ENCODE results near the gene LRFN5.
"Not testable (repeated sequence)": the region's sequence is repeated elsewhere in the genome, so short reads cannot be mapped to it uniquely, and the experiment has no call there.

LRFN5 gene

DNA sequence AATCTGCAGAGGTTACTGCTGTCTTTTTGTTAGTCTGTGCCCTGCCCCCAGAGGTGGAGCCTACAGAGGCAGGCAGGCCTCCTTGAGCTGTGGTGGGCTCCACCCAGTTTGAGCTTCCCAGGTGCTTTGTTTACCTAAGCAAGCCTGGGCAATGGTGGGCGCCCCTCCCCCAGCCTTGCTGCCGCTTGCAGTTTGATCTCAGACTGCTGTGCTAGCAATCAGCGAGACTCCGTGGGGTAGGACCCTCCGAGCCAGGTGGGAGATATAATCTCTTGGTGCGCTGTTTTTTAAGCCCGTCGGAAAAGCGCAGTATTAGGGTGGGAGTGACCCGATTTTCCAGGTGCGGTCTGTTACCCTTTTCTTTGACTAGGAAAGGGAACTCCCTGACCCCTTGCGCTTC is 304.5 kb downstream of the LRFN5 start:
- not testable (repeated sequence) for DNase-seq

DNA sequence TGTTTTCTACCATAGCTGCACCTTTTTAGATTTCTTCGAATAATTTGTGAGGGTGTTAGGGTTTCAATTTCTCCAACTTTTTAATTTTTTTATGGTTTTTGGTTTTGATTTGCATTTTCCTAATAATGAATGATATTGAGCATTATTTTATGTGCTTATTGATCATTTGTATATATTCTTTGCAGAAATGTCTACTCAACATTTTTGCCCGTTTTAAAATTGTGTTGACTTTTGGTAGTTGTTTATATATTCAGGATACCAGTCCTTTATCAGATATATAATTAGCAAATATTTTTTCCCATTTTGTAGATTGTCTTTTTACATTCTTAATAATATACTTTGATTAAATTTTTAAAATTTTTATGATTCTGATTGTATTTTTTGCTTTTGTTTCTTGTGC is 306.7 kb downstream of the LRFN5 start:
- no peak for DNase-seq

DNA sequence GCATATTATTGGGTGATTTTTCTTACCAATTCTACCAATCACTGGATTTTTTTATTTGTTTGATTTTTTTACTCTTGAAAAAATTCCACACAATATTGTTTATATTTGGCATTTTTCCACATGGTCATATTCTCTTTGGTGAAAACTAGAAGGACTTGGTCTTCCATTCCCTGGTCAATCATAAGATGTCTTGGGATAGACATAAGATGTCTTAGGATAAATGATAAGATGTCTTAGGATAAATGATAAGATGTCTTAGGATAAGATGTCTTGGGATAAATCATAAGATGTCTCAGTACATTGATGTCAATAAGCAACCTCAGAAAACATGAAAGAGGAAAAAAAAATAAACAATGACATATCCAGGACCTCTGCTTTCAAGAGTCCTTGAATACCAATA is 309.1 kb downstream of the LRFN5 start:
- no peak for DNase-seq

DNA sequence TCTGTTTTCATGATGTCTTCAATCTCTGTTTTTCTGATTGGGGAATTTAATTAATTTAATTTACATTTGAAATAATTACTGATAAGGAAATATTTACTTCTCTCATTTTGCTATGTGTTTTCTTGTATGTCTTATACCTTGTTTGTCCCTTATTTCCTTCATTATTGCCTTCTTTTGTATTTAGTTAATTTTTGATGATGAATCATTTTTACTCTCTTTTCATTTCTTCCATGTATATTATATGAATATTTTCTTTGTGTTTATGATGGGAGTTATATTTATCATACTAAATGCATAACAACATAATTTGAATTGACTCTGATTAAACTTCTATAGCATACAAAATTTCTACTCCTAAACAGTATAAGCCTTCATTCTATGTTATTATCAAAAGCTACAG is 309.6 kb downstream of the LRFN5 start:
- DNase-seq, result no peak

DNA sequence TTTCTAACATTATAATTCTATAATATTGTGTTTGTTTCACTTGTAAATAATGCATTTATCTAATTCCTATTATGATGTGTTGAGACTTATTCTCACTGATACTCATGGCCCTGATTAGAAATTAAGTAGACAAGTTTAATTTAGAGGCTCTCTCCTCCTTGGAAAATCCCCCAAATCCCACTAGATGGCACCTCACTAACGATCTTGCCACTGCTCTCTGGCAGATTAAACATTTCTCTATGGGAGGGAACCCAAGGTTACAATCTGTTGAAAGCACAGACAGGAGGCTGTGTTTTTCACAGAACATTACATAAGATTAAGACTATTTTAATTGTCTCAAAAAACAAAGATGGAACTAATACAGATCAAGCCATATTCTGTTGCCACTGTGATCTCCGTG is 318.7 kb downstream of the LRFN5 start:
- DNase-seq, result no peak

DNA sequence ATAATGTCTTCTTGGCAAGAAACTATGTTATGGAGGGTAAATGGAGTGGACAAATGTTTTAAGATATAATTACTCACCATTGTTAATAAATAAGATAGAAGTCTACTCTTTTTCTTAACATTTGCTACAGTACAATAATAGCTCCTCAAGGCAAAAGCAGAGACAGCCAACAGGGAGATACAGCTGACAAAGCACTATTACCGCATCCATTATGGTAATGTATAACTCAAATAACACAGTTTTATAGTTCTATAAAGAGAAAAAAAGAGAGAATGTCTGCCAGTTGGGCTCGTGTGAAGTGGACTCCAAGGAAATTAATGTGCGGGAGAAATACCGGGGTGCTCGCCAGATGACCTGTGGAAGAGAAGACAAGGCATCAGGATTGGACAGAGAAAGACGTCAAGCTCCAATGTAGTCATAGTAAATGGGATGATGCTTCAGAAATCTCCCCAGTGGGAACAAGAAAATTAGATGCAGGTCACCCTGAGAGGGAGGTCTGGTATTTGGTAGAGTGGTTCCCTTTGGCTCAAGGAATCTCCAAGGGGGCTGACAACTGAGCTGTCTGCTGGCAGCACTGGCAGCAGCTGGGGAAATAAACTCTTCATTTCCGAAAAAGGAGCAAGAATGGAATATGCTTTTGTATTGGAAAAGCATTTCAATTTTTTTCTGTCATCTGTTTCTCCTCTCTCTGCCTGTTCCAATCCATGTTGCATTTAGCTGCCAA is 343.9 kb downstream of the LRFN5 start:
- DNase-seq, result no peak
